HEK293 (cell line): ENCODE results near the gene GJB2.
A peak's percentile ranks its signal among the peaks of the same experiment; 100 is the strongest.

Experiments
- ATF2 ChIP-seq: fragments of 450-650 bp; formaldehyde crosslinking; IDR thresholded peaks from 2 replicates; pipeline ENCODE4 v1.5.1; 2016; ENCODE audit warnings: missing biosample characterization, missing genetic modification characterization, low read depth
- EGR2 ChIP-seq: fragments of 450-650 bp; formaldehyde crosslinking; IDR thresholded peaks from 2 replicates; pipeline ENCODE4 v1.5.1; 2016; ENCODE audit warnings: low read depth, missing biosample characterization, missing genetic modification characterization
- HIC1 ChIP-seq: fragments of 450-650 bp; formaldehyde crosslinking; IDR thresholded peaks from 2 replicates; pipeline ENCODE4 v1.5.1; 2016; ENCODE audit warnings: missing biosample characterization, missing genetic modification characterization
- OSR2 ChIP-seq: fragments of 450-650 bp; formaldehyde crosslinking; IDR thresholded peaks from 2 replicates; pipeline ENCODE4 v1.5.1; 2016; ENCODE audit warnings: missing biosample characterization, missing genetic modification characterization
- SALL2 ChIP-seq: fragments of 450-650 bp; formaldehyde crosslinking; IDR thresholded peaks from 2 replicates; pipeline ENCODE4 v1.5.0; 2017; ENCODE audit warnings: missing biosample characterization, mild to moderate bottlenecking, missing genetic modification characterization, borderline replicate concordance
- TRIM28 ChIP-seq: IDR thresholded peaks from 2 replicates; pipeline ENCODE4 v1.6.1; 2011; ENCODE audit warnings: low read length, control low read depth, borderline replicate concordance
- TSHZ1 ChIP-seq: fragments of 450-650 bp; formaldehyde crosslinking; IDR thresholded peaks from 2 replicates; pipeline ENCODE4 v1.5.1; 2016; ENCODE audit warnings: missing biosample characterization, missing genetic modification characterization, borderline replicate concordance
- WT1 ChIP-seq: fragments of 450-650 bp; formaldehyde crosslinking; IDR thresholded peaks from 2 replicates; pipeline ENCODE4 v1.5.1; 2016; ENCODE audit warnings: missing biosample characterization, missing genetic modification characterization
- ZBTB1 ChIP-seq: fragments of 450-650 bp; formaldehyde crosslinking; IDR thresholded peaks from 2 replicates; pipeline ENCODE4 v1.5.1; 2016; ENCODE audit warnings: missing biosample characterization, missing genetic modification characterization
- ZBTB6 ChIP-seq: fragments of 450-650 bp; formaldehyde crosslinking; IDR thresholded peaks from 2 replicates; pipeline ENCODE4 v1.5.1; 2017; ENCODE audit warnings: missing biosample characterization, missing genetic modification characterization
- ZNF112 ChIP-seq: fragments of 450-650 bp; formaldehyde crosslinking; IDR thresholded peaks from 2 replicates; pipeline ENCODE4 v1.5.0; 2017; ENCODE audit warnings: missing biosample characterization, missing genetic modification characterization
- ZNF132 ChIP-seq: fragments of 450-650 bp; formaldehyde crosslinking; IDR thresholded peaks from 2 replicates; pipeline ENCODE4 v1.5.1; 2017; ENCODE audit warnings: missing biosample characterization, missing genetic modification characterization, borderline replicate concordance
- ZNF140 ChIP-seq: fragments of 450-650 bp; formaldehyde crosslinking; IDR thresholded peaks from 2 replicates; pipeline ENCODE4 v1.5.1; 2016; ENCODE audit warnings: missing biosample characterization, missing genetic modification characterization
- ZNF146 ChIP-seq: fragments of 450-650 bp; formaldehyde crosslinking; IDR thresholded peaks from 2 replicates; pipeline ENCODE4 v1.5.1; 2016; ENCODE audit warnings: missing biosample characterization, missing genetic modification characterization
- ZNF16 ChIP-seq: fragments of 450-650 bp; formaldehyde crosslinking; IDR thresholded peaks from 2 replicates; pipeline ENCODE4 v1.5.1; 2016; ENCODE audit warnings: low read depth, missing biosample characterization, missing genetic modification characterization
- ZNF169 ChIP-seq: fragments of 450-650 bp; formaldehyde crosslinking; IDR thresholded peaks from 2 replicates; pipeline ENCODE4 v1.5.1; 2016; ENCODE audit warnings: missing biosample characterization, missing genetic modification characterization
- ZNF214 ChIP-seq: fragments of 450-650 bp; formaldehyde crosslinking; IDR thresholded peaks from 2 replicates; pipeline ENCODE4 v1.5.1; 2017; ENCODE audit warnings: missing biosample characterization, mild to moderate bottlenecking, missing genetic modification characterization, borderline replicate concordance
- ZNF221 ChIP-seq: fragments of 450-650 bp; formaldehyde crosslinking; IDR thresholded peaks from 2 replicates; pipeline ENCODE4 v1.5.1; 2017; ENCODE audit warnings: missing biosample characterization, missing genetic modification characterization, borderline replicate concordance
- ZNF239 ChIP-seq: fragments of 450-650 bp; formaldehyde crosslinking; IDR thresholded peaks from 2 replicates; pipeline ENCODE4 v1.5.1; 2016; ENCODE audit warnings: missing biosample characterization, missing genetic modification characterization
- ZNF280D ChIP-seq: fragments of 450-650 bp; formaldehyde crosslinking; IDR thresholded peaks from 2 replicates; pipeline ENCODE4 v1.5.1; 2016; ENCODE audit warnings: missing biosample characterization, missing genetic modification characterization
- ZNF292 ChIP-seq: fragments of 450-650 bp; formaldehyde crosslinking; IDR thresholded peaks from 2 replicates; pipeline ENCODE4 v1.5.1; 2016; ENCODE audit warnings: low read depth, missing biosample characterization, missing genetic modification characterization, borderline replicate concordance
- ZNF366 ChIP-seq: fragments of 450-650 bp; formaldehyde crosslinking; conservative IDR thresholded peaks from 2 replicates; pipeline ENCODE4 v1.5.1; 2016; ENCODE audit warnings: missing biosample characterization, missing genetic modification characterization
- ZNF645 ChIP-seq: fragments of 450-650 bp; formaldehyde crosslinking; IDR thresholded peaks from 2 replicates; pipeline ENCODE4; 2016; ENCODE audit warnings: missing biosample characterization, missing genetic modification characterization
- ZNF677 ChIP-seq: fragments of 450-650 bp; IDR thresholded peaks from 2 replicates; pipeline ENCODE4 v1.5.0; 2018; ENCODE audit warnings: missing biosample characterization, mild to moderate bottlenecking, missing genetic modification characterization, moderate library complexity
- ZNF707 ChIP-seq: fragments of 450-650 bp; formaldehyde crosslinking; IDR thresholded peaks from 2 replicates; pipeline ENCODE4 v1.5.1; 2016; ENCODE audit warnings: missing biosample characterization, missing genetic modification characterization
- ZNF792 ChIP-seq: fragments of 450-650 bp; formaldehyde crosslinking; IDR thresholded peaks from 2 replicates; pipeline ENCODE4 v1.5.1; 2016; ENCODE audit warnings: missing biosample characterization, missing genetic modification characterization

The GJB2 gene

GRCh38 chr13:20160306-20161274 lies 32.1 kb downstream of the GJB2 start, which contains the start of gene GJA3 (continued):
- TF ChIP-seq ZNF214 (no peak), ZBTB1 (0 out of 2 replicates have a peak, but pooled peaks have one; percentile 69), EGR2 (peak; percentile 83), ZNF707 (tag by site-specific recombination) (no peak), OSR2 (tag by site-specific recombination) (no peak), ATF2 (tag by site-specific recombination) (no peak), HIC1 (no peak), ZNF239 (tag by site-specific recombination) (no peak), ZNF112 (tag by site-specific recombination) (no peak), ZNF132 (tag by site-specific recombination) (no peak), ZNF645 (tag by site-specific recombination) (no peak), ZBTB6 (tag by site-specific recombination) (no peak), ZNF292 (no peak), ZNF677 (tag by site-specific recombination) (no peak), ZNF146 (no peak), WT1 (no peak), ZNF280D (tag by site-specific recombination) (no peak), ZNF140 (tag by site-specific recombination) (no peak), ZNF16 (tag by site-specific recombination) (no peak), TRIM28 (no peak), ZNF366 (tag by site-specific recombination) (no peak), ZNF221 (no peak), ZNF169 (tag by site-specific recombination) (no peak), SALL2 (tag by site-specific recombination) (no peak), TSHZ1 (tag by site-specific recombination) (no peak), ZNF792 (tag by site-specific recombination) (no peak)
